SK-N-SH treated with all-trans-retinoic acid at 6 μM for 48 hours (cell line): ENCODE results near the gene ADSS1.

Experiments
- ATAC-seq: fragments of 200-7000 bp; cut with Tn5 transposase; 3 replicates; pipeline ENCODE4 v1.9.1; 2020; ENCODE audit warnings: mild to moderate bottlenecking, moderate library complexity
- ARNTL ChIP-seq: fragments of 450-650 bp; formaldehyde crosslinking; IDR thresholded peaks from 2 replicates; pipeline ENCODE4 v1.5.0; 2020; ENCODE audit warnings: low read depth, mild to moderate bottlenecking, moderate library complexity, borderline replicate concordance
- BACH2 ChIP-seq: fragments of 250-450 bp; sonication (Bioruptor Pico); IDR thresholded peaks from 2 replicates; pipeline ENCODE4 v1.9.0; 2021; ENCODE audit warnings: mild to moderate bottlenecking, borderline replicate concordance
- CSDC2 ChIP-seq: fragments of 250-450 bp; sonication (Bioruptor Pico); IDR thresholded peaks from 2 replicates; pipeline ENCODE4 v1.5.0; 2020; ENCODE audit warnings: mild to moderate bottlenecking, moderate library complexity
- ESRRG ChIP-seq: fragments of 250-450 bp; sonication (Bioruptor Pico); IDR thresholded peaks from 2 replicates; pipeline ENCODE4 v1.6.1; 2021; ENCODE audit warnings: mild to moderate bottlenecking
- GLIS3 ChIP-seq: fragments of 250-450 bp; sonication (Bioruptor Pico); IDR thresholded peaks from 2 replicates; pipeline ENCODE4 v1.5.0; 2020; ENCODE audit warnings: mild to moderate bottlenecking, moderate library complexity
- ISL1 ChIP-seq: fragments of 250-450 bp; sonication (Bioruptor Pico); IDR thresholded peaks from 2 replicates; pipeline ENCODE4 v2.1.2; 2022; ENCODE audit warnings: mild to moderate bottlenecking, moderate library complexity
- OSR1 ChIP-seq: fragments of 250-450 bp; sonication (Bioruptor Pico); IDR thresholded peaks from 2 replicates; pipeline ENCODE4 v1.8.0; 2022; ENCODE audit warnings: moderate library complexity, mild to moderate bottlenecking, inconsistent platforms
- PPARA ChIP-seq: fragments of 250-450 bp; sonication (Bioruptor Pico); IDR thresholded peaks from 2 replicates; pipeline ENCODE4 v1.5.0; 2020; ENCODE audit warnings: mild to moderate bottlenecking, borderline replicate concordance
- RARB ChIP-seq: fragments of 250-450 bp; sonication (Bioruptor Pico); IDR thresholded peaks from 2 replicates; pipeline ENCODE4 v1.8.0; 2021; ENCODE audit warnings: mild to moderate bottlenecking, moderate library complexity
- SNAI2 ChIP-seq: fragments of 250-450 bp; sonication (Bioruptor Pico); IDR thresholded peaks from 2 replicates; pipeline ENCODE4 v1.5.0; 2020; ENCODE audit warnings: mild to moderate bottlenecking, moderate library complexity
- TCF4 ChIP-seq: fragments of 250-450 bp; sonication (Bioruptor Pico); IDR thresholded peaks from 2 replicates; pipeline ENCODE4 v1.8.0; 2021; ENCODE audit warnings: mild to moderate bottlenecking, moderate library complexity, borderline replicate concordance
- TOX ChIP-seq: fragments of 250-450 bp; sonication (Bioruptor Pico); IDR thresholded peaks from 2 replicates; pipeline ENCODE4 v1.8.0; 2021; ENCODE audit warnings: mild to moderate bottlenecking, moderate library complexity, borderline replicate concordance
- ZC3H10 ChIP-seq: fragments of 250-450 bp; sonication (Bioruptor Pico); IDR thresholded peaks from 2 replicates; pipeline ENCODE4 v1.5.1; 2021; ENCODE audit warnings: mild to moderate bottlenecking, moderate library complexity
- ZFP3 ChIP-seq: fragments of 250-450 bp; sonication (Bioruptor Pico); IDR thresholded peaks from 2 replicates; pipeline ENCODE4 v1.5.0; 2020; ENCODE audit warnings: mild to moderate bottlenecking, moderate library complexity
- ZFP30 ChIP-seq: fragments of 450-650 bp; formaldehyde crosslinking; IDR thresholded peaks from 2 replicates; pipeline ENCODE4 v1.5.0; 2022; ENCODE audit warnings: mild to moderate bottlenecking, moderate library complexity
- ZNF565 ChIP-seq: fragments of 450-650 bp; formaldehyde crosslinking; conservative IDR thresholded peaks from 2 replicates; pipeline ENCODE4 v1.5.0; 2020; ENCODE audit warnings: low read depth, mild to moderate bottlenecking, moderate library complexity
- ZNF70 ChIP-seq: fragments of 450-650 bp; formaldehyde crosslinking; IDR thresholded peaks from 2 replicates; pipeline ENCODE4 v1.5.0; 2020; ENCODE audit warnings: mild to moderate bottlenecking, moderate library complexity
- ZNF8 ChIP-seq: fragments of 450-650 bp; formaldehyde crosslinking; IDR thresholded peaks from 2 replicates; pipeline ENCODE4 v1.5.0; 2020; ENCODE audit warnings: mild to moderate bottlenecking, moderate library complexity
- TF ChIP-seq, protein P1 (sequence below): fragments of 250-450 bp; sonication (Bioruptor Pico); IDR thresholded peaks from 2 replicates; pipeline ENCODE4 v1.8.0; 2020; ENCODE audit warnings: mild to moderate bottlenecking, moderate library complexity, borderline replicate concordance
- TF ChIP-seq, protein P2 (sequence below): fragments of 250-450 bp; sonication (Bioruptor Pico); IDR thresholded peaks from 2 replicates; pipeline ENCODE4 v1.8.0; 2021; ENCODE audit warnings: low read depth, mild to moderate bottlenecking, moderate library complexity, borderline replicate concordance
- TF ChIP-seq, protein P3 (sequence below): fragments of 250-450 bp; sonication (Bioruptor Pico); IDR thresholded peaks from 2 replicates; pipeline ENCODE4 v1.5.1; 2020; ENCODE audit warnings: low read depth, mild to moderate bottlenecking, moderate library complexity
- TF ChIP-seq, protein P4 (sequence below): fragments of 250-450 bp; sonication (Bioruptor Pico); IDR thresholded peaks from 2 replicates; pipeline ENCODE4 v1.5.0; 2020; ENCODE audit warnings: mild to moderate bottlenecking, moderate library complexity
- TF ChIP-seq, protein P5 (sequence below): fragments of 250-450 bp; sonication (Bioruptor Pico); IDR thresholded peaks from 2 replicates; pipeline ENCODE4 v1.5.1; 2021; ENCODE audit warnings: mild to moderate bottlenecking, moderate library complexity

ADSS1 gene

DNA sequence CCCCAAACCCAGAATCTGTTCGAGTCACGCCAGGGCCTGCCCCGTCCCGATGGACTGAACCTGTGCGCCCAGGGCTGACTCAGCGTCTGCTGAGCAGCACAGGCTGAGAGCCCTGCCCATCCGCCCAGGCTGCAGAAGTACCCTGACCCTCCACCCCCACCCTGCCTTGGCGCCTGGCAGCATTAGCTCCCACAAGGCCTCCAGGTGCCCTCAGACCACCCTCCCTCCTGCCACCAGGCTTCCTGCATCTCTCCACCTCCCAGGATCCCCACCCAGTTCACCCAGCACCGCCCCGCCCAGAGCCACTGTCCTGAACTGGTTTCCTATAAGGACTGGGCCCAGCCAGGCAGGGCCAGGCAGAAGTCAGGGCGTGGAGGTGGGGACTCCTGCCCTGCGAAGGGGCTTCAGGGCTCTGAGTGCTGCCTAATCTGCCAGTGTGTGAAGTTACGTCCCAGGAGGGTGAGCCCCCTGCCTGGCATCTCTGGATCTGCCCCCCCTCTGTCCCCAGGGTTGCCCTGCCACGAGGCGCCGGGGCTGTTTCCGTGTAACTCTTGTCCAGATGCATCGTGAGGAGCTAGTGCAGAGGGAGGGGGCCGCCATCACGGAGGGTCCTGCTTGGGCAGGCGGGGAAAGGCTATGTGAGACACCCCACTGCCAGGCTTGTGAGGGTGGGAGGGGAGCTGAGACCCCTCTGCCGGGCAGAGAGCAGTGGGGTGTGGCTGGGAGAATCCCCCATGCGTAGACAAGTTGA is 9.1 kb downstream of the ADSS1 start:
- ATAC-seq: no peak
- TF ChIP-seq CSDC2 (no peak), GLIS3 (CRISPR knock-in tag) (no peak), ZNF8 (CRISPR knock-in tag) (no peak), BACH2 (CRISPR knock-in tag) (no peak), ZFP3 (CRISPR knock-in tag) (no peak), OSR1 (CRISPR knock-in tag) (no peak), ZC3H10 (CRISPR knock-in tag) (no peak), RARB (CRISPR knock-in tag) (no peak), TOX (CRISPR knock-in tag) (no peak), ZNF70 (CRISPR knock-in tag) (no peak), ARNTL (CRISPR knock-in tag) (no peak), TCF4 (CRISPR knock-in tag) (no peak)
- TF ChIP-seq, protein P1, sequence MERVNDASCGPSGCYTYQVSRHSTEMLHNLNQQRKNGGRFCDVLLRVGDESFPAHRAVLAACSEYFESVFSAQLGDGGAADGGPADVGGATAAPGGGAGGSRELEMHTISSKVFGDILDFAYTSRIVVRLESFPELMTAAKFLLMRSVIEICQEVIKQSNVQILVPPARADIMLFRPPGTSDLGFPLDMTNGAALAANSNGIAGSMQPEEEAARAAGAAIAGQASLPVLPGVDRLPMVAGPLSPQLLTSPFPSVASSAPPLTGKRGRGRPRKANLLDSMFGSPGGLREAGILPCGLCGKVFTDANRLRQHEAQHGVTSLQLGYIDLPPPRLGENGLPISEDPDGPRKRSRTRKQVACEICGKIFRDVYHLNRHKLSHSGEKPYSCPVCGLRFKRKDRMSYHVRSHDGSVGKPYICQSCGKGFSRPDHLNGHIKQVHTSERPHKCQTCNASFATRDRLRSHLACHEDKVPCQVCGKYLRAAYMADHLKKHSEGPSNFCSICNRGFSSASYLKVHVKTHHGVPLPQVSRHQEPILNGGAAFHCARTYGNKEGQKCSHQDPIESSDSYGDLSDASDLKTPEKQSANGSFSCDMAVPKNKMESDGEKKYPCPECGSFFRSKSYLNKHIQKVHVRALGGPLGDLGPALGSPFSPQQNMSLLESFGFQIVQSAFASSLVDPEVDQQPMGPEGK (CRISPR knock-in tag): no peak
- TF ChIP-seq, protein P2, sequence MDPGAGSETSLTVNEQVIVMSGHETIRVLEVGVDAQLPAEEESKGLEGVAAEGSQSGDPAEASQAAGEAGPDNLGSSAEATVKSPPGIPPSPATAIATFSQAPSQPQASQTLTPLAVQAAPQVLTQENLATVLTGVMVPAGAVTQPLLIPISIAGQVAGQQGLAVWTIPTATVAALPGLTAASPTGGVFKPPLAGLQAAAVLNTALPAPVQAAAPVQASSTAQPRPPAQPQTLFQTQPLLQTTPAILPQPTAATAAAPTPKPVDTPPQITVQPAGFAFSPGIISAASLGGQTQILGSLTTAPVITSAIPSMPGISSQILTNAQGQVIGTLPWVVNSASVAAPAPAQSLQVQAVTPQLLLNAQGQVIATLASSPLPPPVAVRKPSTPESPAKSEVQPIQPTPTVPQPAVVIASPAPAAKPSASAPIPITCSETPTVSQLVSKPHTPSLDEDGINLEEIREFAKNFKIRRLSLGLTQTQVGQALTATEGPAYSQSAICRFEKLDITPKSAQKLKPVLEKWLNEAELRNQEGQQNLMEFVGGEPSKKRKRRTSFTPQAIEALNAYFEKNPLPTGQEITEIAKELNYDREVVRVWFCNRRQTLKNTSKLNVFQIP: no peak
- TF ChIP-seq, protein P3, sequence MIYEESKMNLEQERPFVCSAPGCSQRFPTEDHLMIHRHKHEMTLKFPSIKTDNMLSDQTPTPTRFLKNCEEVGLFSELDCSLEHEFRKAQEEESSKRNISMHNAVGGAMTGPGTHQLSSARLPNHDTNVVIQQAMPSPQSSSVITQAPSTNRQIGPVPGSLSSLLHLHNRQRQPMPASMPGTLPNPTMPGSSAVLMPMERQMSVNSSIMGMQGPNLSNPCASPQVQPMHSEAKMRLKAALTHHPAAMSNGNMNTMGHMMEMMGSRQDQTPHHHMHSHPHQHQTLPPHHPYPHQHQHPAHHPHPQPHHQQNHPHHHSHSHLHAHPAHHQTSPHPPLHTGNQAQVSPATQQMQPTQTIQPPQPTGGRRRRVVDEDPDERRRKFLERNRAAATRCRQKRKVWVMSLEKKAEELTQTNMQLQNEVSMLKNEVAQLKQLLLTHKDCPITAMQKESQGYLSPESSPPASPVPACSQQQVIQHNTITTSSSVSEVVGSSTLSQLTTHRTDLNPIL (CRISPR knock-in tag): no peak
- TF ChIP-seq, protein P4, sequence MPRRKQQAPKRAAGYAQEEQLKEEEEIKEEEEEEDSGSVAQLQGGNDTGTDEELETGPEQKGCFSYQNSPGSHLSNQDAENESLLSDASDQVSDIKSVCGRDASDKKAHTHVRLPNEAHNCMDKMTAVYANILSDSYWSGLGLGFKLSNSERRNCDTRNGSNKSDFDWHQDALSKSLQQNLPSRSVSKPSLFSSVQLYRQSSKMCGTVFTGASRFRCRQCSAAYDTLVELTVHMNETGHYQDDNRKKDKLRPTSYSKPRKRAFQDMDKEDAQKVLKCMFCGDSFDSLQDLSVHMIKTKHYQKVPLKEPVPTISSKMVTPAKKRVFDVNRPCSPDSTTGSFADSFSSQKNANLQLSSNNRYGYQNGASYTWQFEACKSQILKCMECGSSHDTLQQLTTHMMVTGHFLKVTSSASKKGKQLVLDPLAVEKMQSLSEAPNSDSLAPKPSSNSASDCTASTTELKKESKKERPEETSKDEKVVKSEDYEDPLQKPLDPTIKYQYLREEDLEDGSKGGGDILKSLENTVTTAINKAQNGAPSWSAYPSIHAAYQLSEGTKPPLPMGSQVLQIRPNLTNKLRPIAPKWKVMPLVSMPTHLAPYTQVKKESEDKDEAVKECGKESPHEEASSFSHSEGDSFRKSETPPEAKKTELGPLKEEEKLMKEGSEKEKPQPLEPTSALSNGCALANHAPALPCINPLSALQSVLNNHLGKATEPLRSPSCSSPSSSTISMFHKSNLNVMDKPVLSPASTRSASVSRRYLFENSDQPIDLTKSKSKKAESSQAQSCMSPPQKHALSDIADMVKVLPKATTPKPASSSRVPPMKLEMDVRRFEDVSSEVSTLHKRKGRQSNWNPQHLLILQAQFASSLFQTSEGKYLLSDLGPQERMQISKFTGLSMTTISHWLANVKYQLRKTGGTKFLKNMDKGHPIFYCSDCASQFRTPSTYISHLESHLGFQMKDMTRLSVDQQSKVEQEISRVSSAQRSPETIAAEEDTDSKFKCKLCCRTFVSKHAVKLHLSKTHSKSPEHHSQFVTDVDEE (CRISPR knock-in tag): no peak

DNA sequence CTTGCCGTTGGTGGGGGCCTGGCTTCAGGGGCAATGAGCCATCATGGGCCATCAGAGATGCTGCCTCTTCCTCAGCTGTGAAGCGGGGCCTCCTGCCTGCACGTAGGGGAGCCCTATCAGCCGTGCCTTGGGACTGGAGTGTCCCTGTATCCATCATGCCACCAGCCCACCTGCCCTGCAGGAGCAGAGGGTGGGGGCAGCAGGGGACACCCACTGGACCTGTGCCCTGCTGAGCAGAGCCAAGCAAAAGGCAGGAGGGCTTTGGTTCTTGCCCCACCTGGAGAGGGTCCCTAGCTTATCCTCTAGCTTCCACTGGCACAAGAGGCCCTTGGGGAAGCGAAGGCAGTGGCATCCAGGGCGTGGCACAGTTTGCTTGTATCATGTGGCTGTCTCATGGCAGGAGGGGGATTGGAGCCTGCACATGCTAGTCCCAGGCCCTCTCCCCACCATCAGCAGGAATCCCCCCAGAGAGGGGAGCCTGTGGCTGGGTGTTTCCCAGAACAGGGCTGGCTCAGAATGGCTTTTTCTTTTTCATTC is 10.1 kb downstream of the ADSS1 start:
- no peak; the same call in 2 of the 3 replicates for ATAC-seq
- TF ChIP-seq ESRRG (CRISPR knock-in tag) (no peak), ZFP30 (CRISPR knock-in tag) (no peak), CSDC2 (no peak), ZNF8 (CRISPR knock-in tag) (no peak), ZNF70 (CRISPR knock-in tag) (no peak), PPARA (no peak), ZNF565 (no peak), TOX (CRISPR knock-in tag) (no peak), SNAI2 (CRISPR knock-in tag) (no peak), ISL1 (CRISPR knock-in tag) (no peak), ZC3H10 (CRISPR knock-in tag) (no peak), BACH2 (CRISPR knock-in tag) (no peak)
- TF ChIP-seq, protein P4 (CRISPR knock-in tag): no peak
- TF ChIP-seq, protein P5, sequence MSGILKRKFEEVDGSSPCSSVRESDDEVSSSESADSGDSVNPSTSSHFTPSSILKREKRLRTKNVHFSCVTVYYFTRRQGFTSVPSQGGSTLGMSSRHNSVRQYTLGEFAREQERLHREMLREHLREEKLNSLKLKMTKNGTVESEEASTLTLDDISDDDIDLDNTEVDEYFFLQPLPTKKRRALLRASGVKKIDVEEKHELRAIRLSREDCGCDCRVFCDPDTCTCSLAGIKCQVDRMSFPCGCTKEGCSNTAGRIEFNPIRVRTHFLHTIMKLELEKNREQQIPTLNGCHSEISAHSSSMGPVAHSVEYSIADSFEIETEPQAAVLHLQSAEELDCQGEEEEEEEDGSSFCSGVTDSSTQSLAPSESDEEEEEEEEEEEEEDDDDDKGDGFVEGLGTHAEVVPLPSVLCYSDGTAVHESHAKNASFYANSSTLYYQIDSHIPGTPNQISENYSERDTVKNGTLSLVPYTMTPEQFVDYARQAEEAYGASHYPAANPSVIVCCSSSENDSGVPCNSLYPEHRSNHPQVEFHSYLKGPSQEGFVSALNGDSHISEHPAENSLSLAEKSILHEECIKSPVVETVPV (CRISPR knock-in tag): no peak
- TF ChIP-seq, protein P3 (CRISPR knock-in tag): no peak
